ENCODE measurements around the gene NXNL1. TPM values are rescaled to one million over a fixed set of nuclear protein-coding genes. Genes with fewer than 3 reads are reported as not detected.

NXNL1 gene
- total RNA-seq, 2 experiments from 2014 or later: not detected

- no peaks in the 10 kb centered on the region for H3K27me3 Mint-ChIP-seq
- no peak overlapping the region for H3K4me3 Mint-ChIP-seq
- H3K9me3 Mint-ChIP-seq: no peaks in the 10 kb centered on the region
- POLR2A ChIA-PET: no interaction called here
- ATAC-seq (ENCODE audit: poor library complexity): no peak
- Histone ChIP-seq H3K4me3 (ENCODE audit: low read length) (no peak overlapping the region), H3K36me3 (ENCODE audit: insufficient read depth, low read length) (peaks cover 14% of the 10 kb centered on the region), H3K9me3 (ENCODE audit: control insufficient read depth in 1 of 2, insufficient read depth in 1 of 2, low read length in 2 of 2) (no peaks in the 10 kb centered on the region), H3K27ac (ENCODE audit: low read depth in 1 of 2, low read length in 2 of 2) (no peak overlapping the region), H3K27me3 (ENCODE audit: control insufficient read depth in 1 of 2, insufficient read depth in 2 of 2, low read length in 2 of 2) (no peaks in the 10 kb centered on the region), H3K4me1 (ENCODE audit: insufficient read depth, low read length) (peaks cover 5% of the 10 kb centered on the region)
- CTCF ChIA-PET: interaction anchor here (1.6 kb wide), 1 partner anchor 9 kb away, joined by 4 read pairs; no protein-coding TSS in a partner anchor
- intact Hi-C loops (cut with DNase I, micrococcal nuclease): no loop called here
- no peaks in the 10 kb centered on the region for H3K36me3 Mint-ChIP-seq (ENCODE audit: low read depth)
- TF ChIP-seq, protein P1, sequence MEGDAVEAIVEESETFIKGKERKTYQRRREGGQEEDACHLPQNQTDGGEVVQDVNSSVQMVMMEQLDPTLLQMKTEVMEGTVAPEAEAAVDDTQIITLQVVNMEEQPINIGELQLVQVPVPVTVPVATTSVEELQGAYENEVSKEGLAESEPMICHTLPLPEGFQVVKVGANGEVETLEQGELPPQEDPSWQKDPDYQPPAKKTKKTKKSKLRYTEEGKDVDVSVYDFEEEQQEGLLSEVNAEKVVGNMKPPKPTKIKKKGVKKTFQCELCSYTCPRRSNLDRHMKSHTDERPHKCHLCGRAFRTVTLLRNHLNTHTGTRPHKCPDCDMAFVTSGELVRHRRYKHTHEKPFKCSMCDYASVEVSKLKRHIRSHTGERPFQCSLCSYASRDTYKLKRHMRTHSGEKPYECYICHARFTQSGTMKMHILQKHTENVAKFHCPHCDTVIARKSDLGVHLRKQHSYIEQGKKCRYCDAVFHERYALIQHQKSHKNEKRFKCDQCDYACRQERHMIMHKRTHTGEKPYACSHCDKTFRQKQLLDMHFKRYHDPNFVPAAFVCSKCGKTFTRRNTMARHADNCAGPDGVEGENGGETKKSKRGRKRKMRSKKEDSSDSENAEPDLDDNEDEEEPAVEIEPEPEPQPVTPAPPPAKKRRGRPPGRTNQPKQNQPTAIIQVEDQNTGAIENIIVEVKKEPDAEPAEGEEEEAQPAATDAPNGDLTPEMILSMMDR (IDR thresholded peaks at IDR 0.05): no peak
- no peak for DNase-seq
- H3K4me1 Mint-ChIP-seq (ENCODE audit: low read depth): peaks cover 12% of the 10 kb centered on the region
- no peak overlapping the region for H3K27ac Mint-ChIP-seq
Observed at GRCh38 chr19:17505223-17505622, 44.5 kb upstream of the NXNL1 start.

GRCh38 chr19:17504456-17504855 is 43.7 kb upstream of the NXNL1 start:
- TF ChIP-seq, protein P1 (IDR thresholded peaks at IDR 0.05): no peak

DNA sequence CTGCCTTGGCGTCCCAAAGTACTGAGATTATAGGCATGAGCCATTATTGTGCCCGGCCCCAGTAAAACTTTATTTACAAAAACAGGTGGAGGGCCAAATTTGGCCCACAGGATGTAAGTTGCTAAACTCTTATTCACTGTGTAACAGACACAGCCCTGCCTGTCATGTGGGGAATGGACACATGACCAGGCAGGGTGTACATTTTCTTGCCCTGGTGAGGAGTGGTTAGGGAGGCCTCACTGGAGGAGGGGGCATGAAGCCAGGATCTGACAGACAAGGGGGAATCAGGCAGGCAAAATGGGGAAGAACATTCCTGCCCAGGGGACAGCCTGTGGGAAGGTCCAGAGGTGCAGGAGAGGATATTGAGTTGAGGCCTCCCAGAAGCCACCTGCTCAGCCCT is 43.3 kb upstream of the NXNL1 start:
- Mint-ChIP-seq H3K4me3 (no peak overlapping the region), H3K36me3 (ENCODE audit: low read depth) (no peaks in the 10 kb centered on the region), H3K27me3 (no peaks in the 10 kb centered on the region), H3K27ac (no peak overlapping the region), H3K9me3 (no peaks in the 10 kb centered on the region), H3K4me1 (ENCODE audit: low read depth) (peaks cover 13% of the 10 kb centered on the region)
- intact Hi-C loops (cut with DNase I, micrococcal nuclease): no loop called here
- POLR2A ChIA-PET: no interaction called here
- Histone ChIP-seq H3K36me3 (ENCODE audit: insufficient read depth, low read length) (peaks cover 14% of the 10 kb centered on the region), H3K9me3 (ENCODE audit: control insufficient read depth in 1 of 2, insufficient read depth in 1 of 2, low read length in 2 of 2) (no peaks in the 10 kb centered on the region), H3K4me3 (ENCODE audit: low read length) (no peak overlapping the region), H3K4me1 (ENCODE audit: insufficient read depth, low read length) (peaks cover 10% of the 10 kb centered on the region), H3K27ac (ENCODE audit: low read depth in 1 of 2, low read length in 2 of 2) (no peak overlapping the region), H3K27me3 (ENCODE audit: control insufficient read depth in 1 of 2, insufficient read depth in 2 of 2, low read length in 2 of 2) (no peaks in the 10 kb centered on the region)
- DNase-seq: no peak
- ATAC-seq (ENCODE audit: poor library complexity): no peak
- CTCF ChIA-PET: no interaction called here
- TF ChIP-seq, protein P1 (IDR thresholded peaks at IDR 0.05): no peak

More at GRCh38 chr19:17504456-17504855, 43.7 kb upstream of the NXNL1 start:
- DNase-seq (no peak), ATAC-seq (ENCODE audit: poor library complexity) (no peak)
- Histone ChIP-seq H3K36me3 (ENCODE audit: insufficient read depth, low read length) (peaks cover 14% of the 10 kb centered on the region), H3K4me1 (ENCODE audit: insufficient read depth, low read length) (peaks cover 10% of the 10 kb centered on the region), H3K27me3 (ENCODE audit: control insufficient read depth in 1 of 2, insufficient read depth in 2 of 2, low read length in 2 of 2) (no peaks in the 10 kb centered on the region), H3K9me3 (ENCODE audit: control insufficient read depth in 1 of 2, insufficient read depth in 1 of 2, low read length in 2 of 2) (no peaks in the 10 kb centered on the region), H3K4me3 (ENCODE audit: low read length) (no peak overlapping the region), H3K27ac (ENCODE audit: low read depth in 1 of 2, low read length in 2 of 2) (no peak overlapping the region)
- H3K27ac Mint-ChIP-seq: no peak overlapping the region
- no peaks in the 10 kb centered on the region for H3K36me3 Mint-ChIP-seq (ENCODE audit: low read depth)
- intact Hi-C loops (cut with DNase I, micrococcal nuclease): no loop called here
- H3K9me3 Mint-ChIP-seq: no peaks in the 10 kb centered on the region
- H3K4me3 Mint-ChIP-seq: no peak overlapping the region
- peaks cover 12% of the 10 kb centered on the region for H3K4me1 Mint-ChIP-seq (ENCODE audit: low read depth)
- ChIA-PET POLR2A (no interaction called here), CTCF (interaction anchor here (1.6 kb wide), 1 partner anchor 8 kb away, joined by 4 read pairs; no protein-coding TSS in a partner anchor)
- no peaks in the 10 kb centered on the region for H3K27me3 Mint-ChIP-seq
